ENCODE measurements around the gene CTNND2. TPM values are rescaled to one million over a fixed set of nuclear protein-coding genes. Genes with fewer than 3 reads are reported as not detected.

Gene CTNND2
- total and polyA plus RNA-seq, 9 of the 15 experiments (the other 6 are each of a cell fraction or from before 2014, with no cell fraction given) = 0.03 to 0.35 TPM; not detected in 7

DNA sequence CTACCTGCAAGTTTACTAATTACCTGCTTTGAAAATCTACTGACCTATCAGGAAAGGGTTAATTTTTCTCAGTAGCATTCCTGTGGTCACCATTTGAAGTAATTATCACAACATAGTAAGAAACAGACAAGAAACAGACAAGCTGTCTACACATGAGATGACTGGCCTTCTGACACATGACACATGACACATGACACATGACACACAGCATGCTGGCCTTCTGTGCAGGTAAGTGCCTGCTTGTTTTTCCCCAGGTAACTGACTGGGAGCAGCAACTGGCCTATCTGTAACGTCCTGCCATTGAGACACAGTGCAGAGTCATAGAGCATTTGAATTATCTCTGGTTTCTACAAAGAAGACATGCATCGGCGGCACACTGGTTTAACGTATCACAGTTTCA lies 222.4 kb downstream of the CTNND2 start (continued):
- TF ChIP-seq NCOA4 (IDR thresholded peaks at IDR 0.05; ENCODE audit: partially characterized antibody) (no peak), PKNOX1 (IDR thresholded peaks at IDR 0.05) (no peak)

GRCh38 chr5:11679676-11680075 lies 224.6 kb downstream of the CTNND2 start:
- CTCF ChIA-PET (ENCODE audit: low intra/inter-chr PET ratio) = no interaction called here
- no peaks in the 10 kb centered on the region for H3K4me1 ChIP-seq (replicated peaks in 1 of 2; ENCODE audit: control insufficient read depth in 2 of 2, insufficient read depth in 2 of 2, low read length in 2 of 2)
- ATAC-seq = no peak
- H3K27me3 ChIP-seq (ENCODE audit: control insufficient read depth in 2 of 2, insufficient read depth in 2 of 2, low read length in 2 of 2) = no peaks in the 10 kb centered on the region
- POLR2A ChIA-PET = no interaction called here
- BruUV-seq (replicated peaks) = no TSS peak
- no peak for DNase-seq (ENCODE audit: extremely low read depth in 1 of 4, low spot score in 3 of 4)
- no peak overlapping the region for H2AFZ ChIP-seq (ENCODE audit: low read depth, low read length)
- no peaks in the 10 kb centered on the region for H4K20me1 ChIP-seq (replicated peaks; ENCODE audit: control insufficient read depth, insufficient read depth, low read length)
- no peak overlapping the region for H3K4me3 ChIP-seq
- no peak overlapping the region for H3K27ac ChIP-seq (ENCODE audit: extremely low read depth, low read depth, low read length)
- intact Hi-C loops (cut with micrococcal nuclease) (no loop called here), in situ Hi-C loops (cut with MboI) (no loop called here)
- 1% methylated on average over 5 of the region's 5 CpGs for WGBS (ENCODE audit: insufficient coverage, low coverage, missing lambda C conversion rate)
- no peaks in the 10 kb centered on the region for H3K9me1 ChIP-seq (ENCODE audit: control insufficient read depth, insufficient read depth, low read length)
- no peak overlapping the region for H3K9ac ChIP-seq (ENCODE audit: insufficient read depth in 1 of 2, low read depth in 2 of 2, low read length in 2 of 2)
- no peak for FAIRE-seq
- H3K9me3 ChIP-seq (replicated peaks; ENCODE audit: control insufficient read depth, insufficient read depth, low read depth, low read length) = peaks cover 2% of the 10 kb centered on the region; the same call in 1 of the 2 replicates
- H3K4me2 ChIP-seq (ENCODE audit: insufficient read depth, low read length) = no peak overlapping the region
- no peaks in the 10 kb centered on the region for H3K79me2 ChIP-seq (ENCODE audit: control insufficient read depth, insufficient read depth, low read length)
- no peaks in the 10 kb centered on the region for H3K36me3 ChIP-seq (ENCODE audit: control insufficient read depth, insufficient read depth, low read length)
- TF ChIP-seq ZNF384 (IDR thresholded peaks at IDR 0.05; ENCODE audit: low read depth, low read length) = no peak
- no peak for TF ChIP-seq RNF219 (CRISPR knock-in tag; IDR thresholded peaks at IDR 0.05)
- TF ChIP-seq ZNF586 (CRISPR knock-in tag; conservative IDR thresholded peaks at IDR 0.05) = no peak
- no peak for TF ChIP-seq TCF7L2 (IDR thresholded peaks at IDR 0.05; ENCODE audit: low read depth, low read length)
- TF ChIP-seq SREBF1 (IDR thresholded peaks at IDR 0.05; ENCODE audit: borderline replicate concordance, low read depth, low read length) = no peak
- TF ChIP-seq ZFP36 (IDR thresholded peaks at IDR 0.05; ENCODE audit: low read depth, low read length, partially characterized antibody) = no peak
- no peak for TF ChIP-seq ZBTB26 (CRISPR knock-in tag; IDR thresholded peaks at IDR 0.05)
- no peak for TF ChIP-seq TCF7 (IDR thresholded peaks at IDR 0.05; ENCODE audit: borderline replicate concordance)
- TF ChIP-seq ZNF644 (tag; IDR thresholded peaks at IDR 0.05; ENCODE audit: low read depth) = no peak
- TF ChIP-seq ZNF584 (CRISPR knock-in tag; IDR thresholded peaks at IDR 0.05; ENCODE audit: low read depth) = no peak
- no peak for TF ChIP-seq CREM (IDR thresholded peaks at IDR 0.05; ENCODE audit: low read depth)
- no peak for TF ChIP-seq TAF15 (IDR thresholded peaks at IDR 0.05; ENCODE audit: low read depth, low read length)
- no peak for TF ChIP-seq ETV6 (IDR thresholded peaks at IDR 0.05; ENCODE audit: borderline replicate concordance in 1 of 2, low read depth in 2 of 2, low read length in 1 of 2)
- TF ChIP-seq ETV6 (CRISPR knock-in tag; IDR thresholded peaks at IDR 0.05; ENCODE audit: borderline replicate concordance) = no peak
- TF ChIP-seq MAFF (IDR thresholded peaks at IDR 0.05; ENCODE audit: low read length) = no peak
- TF ChIP-seq ZFX (CRISPR knock-in tag; IDR thresholded peaks at IDR 0.05) = no peak

Measured in K562 (cell line).